ENCODE data around the gene MGLL. TPM values are rescaled to one million over a fixed set of nuclear protein-coding genes. Genes with fewer than 3 reads are reported as not detected.

The MGLL gene
- total RNA-seq, 1 experiment from 2014 or later, result 6.8 TPM

DNA sequence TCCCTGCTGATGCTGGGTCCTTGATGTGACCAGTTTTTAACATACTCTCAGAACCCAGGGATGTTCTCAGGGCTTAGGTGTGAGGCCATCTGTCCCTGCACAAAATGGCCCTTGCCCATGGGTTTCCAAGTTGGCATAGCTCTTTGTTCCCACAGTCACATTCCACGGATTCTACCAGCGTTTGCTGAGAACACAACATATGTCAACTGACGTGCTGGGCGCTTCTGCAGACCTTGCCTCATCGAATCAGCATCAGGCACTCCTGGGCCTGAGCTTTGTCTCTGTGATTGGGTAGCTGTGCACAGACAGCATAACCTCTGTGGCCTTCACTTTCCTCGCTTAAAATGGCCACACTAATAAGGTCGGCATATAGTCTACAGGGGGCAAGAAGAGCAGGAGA, 69.0 kb downstream of the MGLL start:
- intact Hi-C loops (cut with micrococcal nuclease), result loop anchor here (5.0 kb wide), 1 partner anchor 379 kb away; no protein-coding TSS in a partner anchor
- H3K79me2 ChIP-seq (ENCODE audit: insufficient read depth, low read length), result no peaks in the 10 kb centered on the region
- no peak overlapping the region for H3K4me3 ChIP-seq (replicated peaks in 1 of 2; ENCODE audit: low read depth in 1 of 2, low read length in 2 of 2)
- no TSS peak for BruUV-seq (replicated peaks)
- no peak overlapping the region for H3K4me2 ChIP-seq (ENCODE audit: low read length)
- ChIA-PET RAD21 (ENCODE audit: low non-redundant PET in 1 of 2, low total read pairs in 2 of 2, uncharacterized antibody in 2 of 2, unreplicated experiment in 2 of 2) (no interaction called here), POLR2A (no interaction called here), CTCF (no interaction called here)
- no peak overlapping the region for H2AFZ ChIP-seq (ENCODE audit: low read depth, low read length, poor library complexity, severe bottlenecking)
- no peak overlapping the region for H3K9ac ChIP-seq (ENCODE audit: low read length)
- H3K27ac ChIP-seq (ENCODE audit: low read depth, low read length), result no peak overlapping the region
- H4K20me1 ChIP-seq (ENCODE audit: insufficient read depth), result no peaks in the 10 kb centered on the region
- H3K9me2 ChIP-seq (ENCODE audit: insufficient read depth), result no peaks in the 10 kb centered on the region
- no peak for TF ChIP-seq SP1 (IDR thresholded peaks at IDR 0.05; ENCODE audit: low read depth)
- no peak for TF ChIP-seq ZNF274 (IDR thresholded peaks at IDR 0.05; ENCODE audit: low read depth, low read length)
- TF ChIP-seq EZH2phosphoT487 (IDR thresholded peaks at IDR 0.05; ENCODE audit: borderline replicate concordance), result no peak
- TF ChIP-seq, protein P1, sequence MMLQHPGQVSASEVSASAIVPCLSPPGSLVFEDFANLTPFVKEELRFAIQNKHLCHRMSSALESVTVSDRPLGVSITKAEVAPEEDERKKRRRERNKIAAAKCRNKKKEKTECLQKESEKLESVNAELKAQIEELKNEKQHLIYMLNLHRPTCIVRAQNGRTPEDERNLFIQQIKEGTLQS (IDR thresholded peaks at IDR 0.05), result no peak
- peaks cover 0 to 22% of the 10 kb centered on the region in 2 experiments; a peak in 2 of 4 replicates for H3K4me1 ChIP-seq (ENCODE audit: control insufficient read depth in 1 of 2, insufficient read depth in 2 of 2, low read length in 2 of 2)
- H3K27me3 ChIP-seq (ENCODE audit: insufficient read depth, low read length), result no peaks in the 10 kb centered on the region
- ATAC-seq, result no peak
- no peak for DNase-seq (ENCODE audit: low read depth, low spot score)
- H3K9me3 ChIP-seq (ENCODE audit: control insufficient read depth in 1 of 2, insufficient read depth in 1 of 2, low read depth in 1 of 2, low read length in 2 of 2), result no peaks in the 10 kb centered on the region
- H3K36me3 ChIP-seq (ENCODE audit: control insufficient read depth in 1 of 2, insufficient read depth in 2 of 2, low read length in 2 of 2), result no peaks in the 10 kb centered on the region

DNA sequence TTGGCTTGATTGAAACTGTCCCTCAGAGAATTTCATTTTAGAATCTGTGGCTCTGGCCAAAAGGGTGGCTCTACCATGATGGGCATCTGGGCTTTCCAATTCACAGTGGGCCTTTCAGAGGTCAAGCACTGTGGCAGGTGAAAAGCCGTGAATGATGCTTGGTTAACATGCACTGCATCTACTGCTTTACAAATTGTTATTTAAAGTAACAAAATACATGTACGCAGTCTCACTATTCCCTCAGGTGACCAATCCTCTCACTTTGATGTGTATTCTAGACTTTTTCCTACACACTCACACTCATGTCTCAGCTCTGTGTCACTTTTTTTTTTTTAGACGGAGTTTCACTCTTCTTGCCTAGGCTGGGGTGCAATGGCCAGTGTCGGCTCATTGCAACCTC, 70.5 kb downstream of the MGLL start:
- Histone ChIP-seq H3K27me3 (ENCODE audit: insufficient read depth, low read length) (no peaks in the 10 kb centered on the region), H3K4me3 (replicated peaks in 1 of 2; ENCODE audit: low read depth in 1 of 2, low read length in 2 of 2) (no peak overlapping the region), H3K4me1 (ENCODE audit: control insufficient read depth in 1 of 2, insufficient read depth in 2 of 2, low read length in 2 of 2) (peaks cover 12 to 37% of the 10 kb centered on the region in 2 experiments), H4K20me1 (ENCODE audit: insufficient read depth) (no peaks in the 10 kb centered on the region), H3K79me2 (ENCODE audit: insufficient read depth, low read length) (no peaks in the 10 kb centered on the region), H3K4me2 (ENCODE audit: low read length) (no peak overlapping the region; the same call in 1 of the 2 replicates), H3K27ac (ENCODE audit: low read depth, low read length) (no peak overlapping the region), H2AFZ (ENCODE audit: low read depth, low read length, poor library complexity, severe bottlenecking) (no peak overlapping the region), H3K9me3 (ENCODE audit: control insufficient read depth in 1 of 2, insufficient read depth in 1 of 2, low read depth in 1 of 2, low read length in 2 of 2) (no peaks in the 10 kb centered on the region), H3K36me3 (ENCODE audit: control insufficient read depth in 1 of 2, insufficient read depth in 2 of 2, low read length in 2 of 2) (no peaks in the 10 kb centered on the region), H3K9me2 (ENCODE audit: insufficient read depth) (no peaks in the 10 kb centered on the region), H3K9ac (ENCODE audit: low read length) (no peak overlapping the region)
- no TSS peak for BruUV-seq (replicated peaks)
- ATAC-seq (no peak), DNase-seq (ENCODE audit: low read depth, low spot score) (no peak)
- ChIA-PET CTCF (no interaction called here), RAD21 (ENCODE audit: low non-redundant PET in 1 of 2, low total read pairs in 2 of 2, uncharacterized antibody in 2 of 2, unreplicated experiment in 2 of 2) (no interaction called here), POLR2A (no interaction called here)
- TF ChIP-seq CEBPB (IDR thresholded peaks at IDR 0.05; ENCODE audit: low read depth) (no peak), TCF7L2 (IDR thresholded peaks at IDR 0.05; ENCODE audit: borderline replicate concordance, extremely low read depth, insufficient read depth, insufficient read length) (no peak), EZH2 (IDR thresholded peaks at IDR 0.05) (no peak), SP1 (IDR thresholded peaks at IDR 0.05; ENCODE audit: low read depth) (no peak), ELF1 (IDR thresholded peaks at IDR 0.05; ENCODE audit: borderline replicate concordance, low read depth) (no peak)
- TF ChIP-seq, protein P2, sequence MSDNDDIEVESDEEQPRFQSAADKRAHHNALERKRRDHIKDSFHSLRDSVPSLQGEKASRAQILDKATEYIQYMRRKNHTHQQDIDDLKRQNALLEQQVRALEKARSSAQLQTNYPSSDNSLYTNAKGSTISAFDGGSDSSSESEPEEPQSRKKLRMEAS (IDR thresholded peaks at IDR 0.05), result no peak
- intact Hi-C loops (cut with micrococcal nuclease), result loop anchor here (5.0 kb wide), 1 partner anchor 381 kb away; no protein-coding TSS in a partner anchor
